Naive thymus-derived CD8-positive, alpha-beta T cell (primary cell): ENCODE measurements around the gene PRF1. TPM values are rescaled to one million over a fixed set of nuclear protein-coding genes. Genes with fewer than 3 reads are reported as not detected.

ENCODE experiments used
- ATAC-seq, 2 donors: fragments of 150-1000 bp; cut with Tn5 transposase in 1 of 2; sonication (Bioruptor Pico), chemical (Tn5 transposase) in 1 of 2; 1 replicate in 1 of 2; 2 replicates in 1 of 2; pipeline ENCODE4 v1.10.0; 2021; ENCODE audit warnings: mild to moderate bottlenecking in 2 of 2, moderate library complexity in 2 of 2
- POLR2A ChIA-PET: fragments of 350-600 bp; sonication (Branson Sonifier 250); formaldehyde crosslinking; loops from one replicate; lab custom pipeline; 2021; ENCODE audit warnings: antibody characterized with exemption; lab: Charles Lee
- DNase-seq, 10 donors: peaks; one replicate each; pipeline versions ENCODE4 v3.0.0 to v3.0.0-alpha.2; 2020 to 2022
- H3K27ac Mint-ChIP-seq, 10 donors: one replicate each; pipeline ENCODE4 v1.8.0; 2020 to 2022; ENCODE audit warnings: mild to moderate bottlenecking in 10 of 10, mixed read lengths in 10 of 10, moderate library complexity in 4 of 10, inconsistent platforms in 1 of 10
- H3K27me3 Mint-ChIP-seq, 5 donors: one replicate each; pipeline ENCODE4 v1.8.0; 2021 to 2022; ENCODE audit warnings: mixed read lengths in 5 of 5
- H3K36me3 Mint-ChIP-seq, 3 donors: one replicate each; pipeline ENCODE4 v1.8.0; 2020 to 2022; ENCODE audit warnings: mixed read lengths in 3 of 3, mild to moderate bottlenecking in 2 of 3, inconsistent platforms in 1 of 3
- H3K4me1 Mint-ChIP-seq, 4 donors: one replicate each; pipeline ENCODE4 v1.8.0; 2021 to 2022; ENCODE audit warnings: mixed read lengths in 4 of 4
- H3K4me3 Mint-ChIP-seq, 10 donors: one replicate each; pipeline ENCODE4 v1.8.0; 2020 to 2022; ENCODE audit warnings: mild to moderate bottlenecking in 10 of 10, mixed read lengths in 10 of 10, moderate library complexity in 6 of 10, inconsistent platforms in 1 of 10
- H3K9me3 Mint-ChIP-seq, 9 donors: one replicate each; pipeline ENCODE4 v1.8.0; 2020 to 2022; ENCODE audit warnings: mixed read lengths in 9 of 9, mild to moderate bottlenecking in 3 of 9, inconsistent platforms in 1 of 9, moderate library complexity in 1 of 9
- polyA plus RNA-seq, 3 donors: library from polyadenylated mRNA; unstranded; fragments of 300-500 nt; fragmentation: Illumina TruSeq; gene quantifications; one replicate each; pipeline ENCODE4 v1.2.3, GENCODE V29; 2021
- total RNA-seq, 8 experiments: library from RNA in 2 of 8; stranded (reverse) in 2 of 8; gene quantifications; one replicate each; pipeline ENCODE4 v1.2.3 and lab custom pipeline; 2021 to 2026

The PRF1 gene
- total and polyA plus RNA-seq, 5 experiments from 2014 or later, result 14.7 to 435 (median 58.3) TPM

- DNase-seq (peak in 1 of 10 donors; percentile 15), ATAC-seq (no peak)
- Mint-ChIP-seq H3K27me3 (no peaks in the 10 kb centered on the region), H3K9me3 (no peaks in the 10 kb centered on the region), H3K4me3 (no peak overlapping the region), H3K27ac (peak overlapping the region in 1 of 10 donors; percentile 24), H3K4me1 (peaks cover 18 to 37% (median 21%) of the 10 kb centered on the region in 4 donors), H3K36me3 (peaks cover 0 to 1% (median 0%) of the 10 kb centered on the region in 3 donors)
- POLR2A ChIA-PET, result interaction anchor here (1.0 kb wide), 1 partner anchor 32 kb away, joined by 3 read pairs; no protein-coding TSS in a partner anchor
Observed at GRCh38 chr10:70571236-70571635, 31.3 kb downstream of the PRF1 start.

GRCh38 chr10:70568781-70569495, 33.6 kb downstream of the PRF1 start:
- Mint-ChIP-seq H3K9me3 (no peaks in the 10 kb centered on the region), H3K4me1 (peaks cover 16 to 28% (median 21%) of the 10 kb centered on the region in 4 donors), H3K27ac (peak overlapping the region in 3 of 10 donors; percentile 43 to 72 (median 63)), H3K27me3 (no peaks in the 10 kb centered on the region), H3K36me3 (peaks cover 0 to 1% (median 0%) of the 10 kb centered on the region in 3 donors), H3K4me3 (peak overlapping the region in 1 of 10 donors; percentile 20)
- peak in 1 of 10 donors; percentile 42 for DNase-seq
- POLR2A ChIA-PET, result no interaction called here
- ATAC-seq, result no peak

GRCh38 chr10:70568113-70568512, 34.4 kb downstream of the PRF1 start:
- DNase-seq, result peak in 1 of 10 donors; percentile 16
- Mint-ChIP-seq H3K27me3 (peaks cover 0 to 2% (median 0%) of the 10 kb centered on the region in 5 donors), H3K27ac (no peak overlapping the region), H3K4me3 (no peak overlapping the region), H3K36me3 (peaks cover 0 to 1% (median 0%) of the 10 kb centered on the region in 3 donors), H3K9me3 (no peaks in the 10 kb centered on the region), H3K4me1 (peaks cover 21 to 30% (median 26%) of the 10 kb centered on the region in 4 donors)
- POLR2A ChIA-PET, result no interaction called here
- ATAC-seq, result no peak

- Mint-ChIP-seq H3K36me3 (peaks cover 0 to 1% (median 0%) of the 10 kb centered on the region in 3 donors), H3K27me3 (peaks cover 0 to 2% (median 0%) of the 10 kb centered on the region in 5 donors), H3K27ac (peak overlapping the region in 1 of 10 donors; percentile 40), H3K4me3 (no peak overlapping the region), H3K9me3 (no peaks in the 10 kb centered on the region), H3K4me1 (peaks cover 23 to 30% (median 26%) of the 10 kb centered on the region in 4 donors)
- ATAC-seq (no peak), DNase-seq (peak in 1 of 10 donors; percentile 2)
- POLR2A ChIA-PET, result no interaction called here
Observed at GRCh38 chr10:70567603-70568002, 34.9 kb downstream of the PRF1 start.

GRCh38 chr10:70566515-70567290, 35.8 kb downstream of the PRF1 start:
- H3K27ac Mint-ChIP-seq, result peak overlapping the region in 2 of 10 donors; percentile 22 to 75
- H3K9me3 Mint-ChIP-seq, result no peaks in the 10 kb centered on the region
- DNase-seq (no peak), ATAC-seq (no peak)
- H3K4me1 Mint-ChIP-seq, result peaks cover 20 to 27% (median 24%) of the 10 kb centered on the region in 4 donors
- peaks cover 0 to 1% (median 0%) of the 10 kb centered on the region in 3 donors for H3K36me3 Mint-ChIP-seq
- POLR2A ChIA-PET, result interaction anchor here (1.1 kb wide), 1 partner anchor 9 kb away, joined by 3 read pairs; no protein-coding TSS in a partner anchor
- no peak overlapping the region for H3K4me3 Mint-ChIP-seq
- peaks cover 0 to 2% (median 0%) of the 10 kb centered on the region in 5 donors for H3K27me3 Mint-ChIP-seq

GRCh38 chr10:70565556-70566514, 36.7 kb downstream of the PRF1 start:
- no peak for ATAC-seq

GRCh38 chr10:70564901-70565351, 37.6 kb downstream of the PRF1 start:
- no peaks in the 10 kb centered on the region for H3K36me3 Mint-ChIP-seq
- no peak overlapping the region for H3K4me3 Mint-ChIP-seq
- H3K27ac Mint-ChIP-seq, result peak overlapping the region in 2 of 10 donors; percentile 7 to 63
- POLR2A ChIA-PET, result no interaction called here
- peaks cover 17 to 32% (median 27%) of the 10 kb centered on the region in 4 donors for H3K4me1 Mint-ChIP-seq
- H3K27me3 Mint-ChIP-seq, result peaks cover 0 to 2% (median 0%) of the 10 kb centered on the region in 5 donors
- H3K9me3 Mint-ChIP-seq, result no peaks in the 10 kb centered on the region
- DNase-seq (no peak), ATAC-seq (no peak)

More at GRCh38 chr10:70565556-70566514, 36.7 kb downstream of the PRF1 start:
- no peak for DNase-seq
- H3K36me3 Mint-ChIP-seq, result peaks cover 0 to 1% (median 0%) of the 10 kb centered on the region in 3 donors
- no peak overlapping the region for H3K4me3 Mint-ChIP-seq
- peaks cover 18 to 31% (median 28%) of the 10 kb centered on the region in 4 donors for H3K4me1 Mint-ChIP-seq
- H3K9me3 Mint-ChIP-seq, result no peaks in the 10 kb centered on the region
- POLR2A ChIA-PET, result interaction anchor here (1.1 kb wide), 1 partner anchor 10 kb away, joined by 3 read pairs; no protein-coding TSS in a partner anchor
- no peak overlapping the region for H3K27ac Mint-ChIP-seq
- H3K27me3 Mint-ChIP-seq, result peaks cover 0 to 2% (median 0%) of the 10 kb centered on the region in 5 donors

- H3K4me3 Mint-ChIP-seq, result no peak overlapping the region
- POLR2A ChIA-PET, result no interaction called here
- no peaks in the 10 kb centered on the region for H3K9me3 Mint-ChIP-seq
- DNase-seq (no peak), ATAC-seq (no peak)
- no peak overlapping the region for H3K27ac Mint-ChIP-seq
- H3K4me1 Mint-ChIP-seq, result peaks cover 15 to 35% (median 28%) of the 10 kb centered on the region in 4 donors
- no peaks in the 10 kb centered on the region for H3K36me3 Mint-ChIP-seq
- H3K27me3 Mint-ChIP-seq, result peaks cover 0 to 2% (median 0%) of the 10 kb centered on the region in 5 donors
Observed at GRCh38 chr10:70564113-70564725, 38.3 kb downstream of the PRF1 start.

- H3K36me3 Mint-ChIP-seq, result no peaks in the 10 kb centered on the region
- peaks cover 19 to 43% (median 35%) of the 10 kb centered on the region in 4 donors for H3K4me1 Mint-ChIP-seq
- no peak overlapping the region for H3K4me3 Mint-ChIP-seq
- DNase-seq, result no peak
- ATAC-seq, result no peak
- POLR2A ChIA-PET, result no interaction called here
- no peaks in the 10 kb centered on the region for H3K9me3 Mint-ChIP-seq
- peaks cover 0 to 2% (median 0%) of the 10 kb centered on the region in 5 donors for H3K27me3 Mint-ChIP-seq
- H3K27ac Mint-ChIP-seq, result peak overlapping the region in 4 of 10 donors; percentile 39 to 75 (median 54)
Observed at GRCh38 chr10:70563230-70563629, 39.3 kb downstream of the PRF1 start.

GRCh38 chr10:70562036-70562755, 40.3 kb downstream of the PRF1 start:
- Mint-ChIP-seq H3K4me3 (no peak overlapping the region), H3K4me1 (peaks cover 21 to 45% (median 35%) of the 10 kb centered on the region in 4 donors), H3K27ac (peak overlapping the region in 1 of 10 donors; percentile 73), H3K27me3 (peaks cover 0 to 2% (median 0%) of the 10 kb centered on the region in 5 donors), H3K9me3 (no peaks in the 10 kb centered on the region), H3K36me3 (no peaks in the 10 kb centered on the region)
- POLR2A ChIA-PET, result interaction anchor here (1.1 kb wide), 1 partner anchor 108 kb away, joined by 3 read pairs; no protein-coding TSS in a partner anchor
- DNase-seq (peak in 1 of 10 donors; percentile 44), ATAC-seq (no peak)
